NCI-H1048 (cell line): ENCODE results near the gene ASPN.
"Not testable (repeated sequence)": the region's sequence is repeated elsewhere in the genome, so short reads cannot be mapped to it uniquely, and the experiment has no call there.

Experiments
- DNase-seq: peaks from one replicate; lab custom pipeline; 2025; lab: John Stamatoyannopoulos, UW

The ASPN gene

DNA sequence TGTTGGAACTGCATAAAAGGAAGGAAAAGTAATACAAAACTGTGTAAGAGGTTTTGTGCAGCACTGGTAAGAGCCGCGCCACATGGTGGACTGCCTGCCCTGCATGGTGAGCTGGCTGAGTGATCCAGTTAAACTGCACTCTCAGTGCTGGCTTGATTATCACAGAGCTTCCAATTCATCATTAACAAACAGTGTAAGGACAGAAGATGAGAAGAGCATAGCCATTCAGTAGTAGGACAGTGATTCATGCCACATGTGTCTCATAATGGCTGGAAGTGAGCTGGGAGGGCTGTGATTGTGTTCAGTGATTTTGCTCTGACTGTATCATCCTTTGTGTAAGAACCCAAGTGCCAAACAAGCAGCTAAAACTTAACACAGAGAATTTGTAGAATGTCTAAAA, 14.1 kb downstream of the ASPN start:
- DNase-seq, result no peak

DNA sequence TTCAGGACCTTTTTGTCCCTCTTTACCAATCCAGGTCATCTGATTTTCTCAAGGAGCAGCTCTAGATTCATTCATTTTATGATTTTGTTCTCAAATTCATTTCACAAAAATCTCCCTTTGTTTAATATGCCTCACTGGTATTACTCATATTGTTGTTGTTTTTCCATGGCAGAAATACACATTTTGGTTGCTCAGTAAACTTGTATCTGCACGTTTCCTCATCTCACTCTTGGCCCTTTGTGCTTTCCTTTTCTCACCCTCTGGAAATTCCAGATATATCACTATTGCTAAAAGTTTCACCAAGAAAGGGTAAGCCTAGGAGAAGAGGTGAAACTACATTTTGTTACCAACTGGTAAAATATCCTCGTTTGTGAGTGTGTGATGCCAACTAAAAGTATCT, 14.8 kb downstream of the ASPN start:
- DNase-seq, result no peak

DNA sequence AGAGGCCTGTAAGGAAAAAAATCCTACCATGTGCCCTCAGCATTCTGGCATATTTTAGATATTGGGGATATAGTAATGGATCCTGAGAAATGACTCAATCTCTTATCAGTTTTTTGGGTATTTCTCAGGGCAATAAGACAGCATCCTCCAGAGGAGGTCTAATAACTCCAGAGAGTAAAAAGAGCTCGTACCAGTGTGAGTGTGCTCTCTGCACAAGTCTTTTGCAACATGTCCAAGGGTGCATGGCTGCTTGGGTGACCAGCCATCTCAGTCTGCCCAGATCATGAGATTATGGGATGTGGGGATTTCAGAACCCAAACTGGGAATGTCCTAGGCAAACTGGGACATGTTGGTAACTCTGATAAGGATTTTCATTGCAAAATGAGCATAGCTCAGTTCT, 15.3 kb downstream of the ASPN start:
- DNase-seq, result no peak

DNA sequence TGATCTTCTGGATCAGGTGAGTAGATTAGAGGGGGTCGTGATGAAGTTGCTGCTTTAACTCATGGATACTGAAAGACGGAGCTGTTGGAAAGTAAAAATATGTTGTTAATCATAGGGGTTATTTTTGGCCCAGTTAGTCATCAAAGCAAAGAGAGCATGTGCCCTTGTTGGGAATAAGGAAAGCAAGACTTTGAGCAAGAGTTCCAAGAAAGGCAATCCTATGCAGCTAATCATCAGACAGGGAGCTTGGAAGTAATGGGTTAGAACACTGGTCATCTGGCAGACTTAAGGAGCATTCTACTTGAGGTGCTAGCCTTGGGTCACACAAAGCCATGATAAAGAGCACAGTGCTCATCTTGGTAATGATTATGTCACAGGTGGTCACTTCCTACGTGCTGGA, 18.3 kb downstream of the ASPN start:
- no peak for DNase-seq

DNA sequence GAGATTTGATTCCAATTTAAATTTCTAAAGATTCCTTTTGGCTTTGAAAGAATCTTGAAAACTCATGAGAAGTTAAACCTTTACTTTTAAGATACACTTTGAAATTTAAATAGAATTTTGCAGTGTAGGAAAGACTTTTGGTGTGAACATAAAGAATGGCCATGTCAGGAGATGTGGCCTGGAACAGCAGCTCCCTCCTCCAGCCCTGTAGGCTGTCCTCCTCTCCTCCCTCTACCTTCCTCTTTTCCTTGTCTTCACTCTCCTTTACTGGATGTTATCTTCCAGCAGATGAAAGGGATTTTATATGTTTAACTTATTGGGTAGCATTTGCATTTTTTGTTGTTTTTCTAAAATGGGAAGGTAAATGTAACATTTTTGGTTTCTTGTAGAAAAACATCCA, 18.9 kb downstream of the ASPN start:
- DNase-seq, result no peak

DNA sequence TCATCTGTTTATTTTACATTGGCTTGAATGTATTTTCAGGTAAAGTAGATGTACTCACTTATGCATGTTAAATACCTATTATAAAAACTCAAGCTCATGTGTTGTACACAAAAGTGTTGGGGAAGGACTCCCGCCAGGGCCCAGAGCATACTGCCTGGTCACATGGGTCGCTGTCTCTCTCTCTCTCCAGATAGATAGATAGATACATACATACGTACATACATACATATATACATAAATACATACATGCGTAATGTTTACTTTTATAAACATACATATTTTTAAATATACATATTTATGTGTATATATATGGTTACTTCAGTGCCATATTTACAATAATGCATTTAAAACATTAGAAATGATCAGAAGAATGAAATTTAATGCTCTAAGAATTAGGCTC, 24.7 kb downstream of the ASPN start:
- DNase-seq, result no peak

DNA sequence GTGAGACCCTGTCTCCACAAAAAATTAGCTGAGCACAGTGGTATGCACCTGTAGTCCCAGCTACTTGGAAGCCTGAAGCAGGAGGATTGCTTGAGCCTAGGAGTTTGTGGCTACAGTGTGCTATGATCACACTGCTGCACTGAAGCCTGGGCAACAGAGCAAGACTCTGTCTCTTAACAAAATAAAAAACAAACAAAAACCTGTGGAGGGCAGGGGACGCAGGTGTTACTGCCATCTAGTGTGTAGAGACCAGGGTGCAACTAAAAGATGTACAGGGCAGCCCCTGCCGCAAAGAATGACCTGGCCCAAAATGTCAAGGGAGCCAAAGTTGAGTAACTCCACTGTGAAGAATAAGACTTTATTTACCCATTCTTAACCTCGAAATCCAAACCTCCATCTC, 27.1 kb downstream of the ASPN start:
- DNase-seq, result no peak

DNA sequence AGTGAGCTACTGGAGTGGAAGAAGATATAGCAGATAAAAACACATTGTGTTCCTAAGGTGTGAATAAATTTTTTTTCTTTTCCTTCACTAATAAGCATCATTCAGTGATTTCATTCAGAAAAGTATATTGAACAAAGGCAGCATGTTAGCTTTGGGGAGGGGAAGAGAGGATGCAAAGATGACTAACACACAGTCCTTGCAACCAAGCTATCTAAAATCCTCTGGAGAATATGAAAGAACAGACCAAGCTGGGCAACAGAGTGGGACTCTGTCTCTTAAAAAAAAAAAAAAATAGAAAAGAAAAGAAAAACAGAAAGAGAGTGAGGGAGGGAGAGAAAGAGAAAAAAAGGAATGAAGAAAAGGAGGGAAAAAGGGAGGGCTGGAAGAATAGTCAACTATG, 35.8 kb downstream of the ASPN start:
- no peak for DNase-seq

DNA sequence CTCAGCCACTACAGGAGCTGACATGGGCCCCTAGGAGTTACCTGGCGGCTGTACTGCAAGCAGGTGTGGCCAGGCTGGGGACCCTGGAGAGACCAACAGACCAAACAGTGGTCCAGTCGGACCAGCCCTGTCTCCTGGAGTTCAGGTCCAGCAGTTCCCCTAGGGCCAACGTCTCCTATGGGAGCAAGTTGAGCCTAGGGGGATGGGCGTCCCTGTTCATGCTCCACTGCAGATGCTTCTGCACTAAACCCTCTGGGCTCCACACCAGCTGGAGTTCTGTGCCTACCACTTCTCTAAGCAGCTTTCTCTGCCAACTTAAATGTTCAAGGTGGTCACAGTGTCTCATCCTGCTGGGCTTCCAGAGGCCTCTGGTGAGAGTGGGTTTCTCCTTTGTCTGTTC, 37.5 kb downstream of the ASPN start:
- no peak for DNase-seq

DNA sequence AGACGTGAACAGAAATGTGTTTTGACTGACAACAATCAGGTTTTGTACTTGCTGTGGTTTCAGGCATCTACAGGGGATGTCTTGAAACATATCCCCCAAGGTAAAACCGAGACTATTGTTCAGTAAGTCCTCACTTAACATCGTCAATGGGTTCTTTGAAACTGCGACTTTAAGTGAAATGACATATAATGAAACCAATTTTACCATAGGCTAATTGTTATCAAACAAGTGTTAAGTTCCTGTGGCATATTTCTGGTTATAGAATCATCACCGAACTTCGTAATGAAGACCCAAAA, 41.6 kb downstream of the ASPN start:
- DNase-seq, result no peak

DNA sequence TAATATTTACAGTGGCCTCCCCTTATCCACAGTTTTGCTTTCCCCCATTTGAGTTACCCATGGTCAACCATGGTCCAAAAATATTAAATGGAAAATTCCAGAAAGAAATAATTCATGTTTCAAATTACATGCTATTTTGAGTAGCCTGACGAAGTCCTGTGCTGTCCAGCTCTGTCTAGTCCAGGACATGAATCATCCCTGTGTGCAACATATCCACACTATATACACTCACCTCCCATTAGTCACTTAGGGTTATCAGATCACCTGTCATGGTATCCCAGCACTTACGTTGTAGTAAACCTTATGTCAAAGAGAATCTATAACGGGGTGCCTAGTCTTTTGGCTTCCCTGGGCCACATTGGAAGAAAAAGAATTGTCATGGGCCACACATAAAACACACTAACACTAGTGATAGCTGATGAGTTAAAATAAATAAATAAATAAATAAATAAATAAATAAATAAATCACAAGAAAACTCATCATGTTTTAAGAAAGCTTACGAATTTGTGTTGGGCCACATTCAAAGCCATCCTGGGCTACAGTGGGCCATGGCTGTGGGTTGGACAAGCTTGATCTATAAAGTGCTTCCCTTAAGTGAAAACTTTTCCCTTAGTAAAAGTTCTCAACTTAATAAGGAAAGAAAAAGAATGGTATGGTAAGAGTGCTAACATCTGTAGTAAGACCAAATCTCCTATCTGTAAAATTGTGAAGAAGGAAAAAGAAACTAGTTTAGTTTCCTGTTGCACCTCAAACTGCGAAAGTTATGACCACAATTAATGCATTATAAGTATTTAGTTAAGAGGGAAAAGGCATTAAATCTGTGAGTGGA, 42.2 kb downstream of the ASPN start:
- no peak for DNase-seq

DNA sequence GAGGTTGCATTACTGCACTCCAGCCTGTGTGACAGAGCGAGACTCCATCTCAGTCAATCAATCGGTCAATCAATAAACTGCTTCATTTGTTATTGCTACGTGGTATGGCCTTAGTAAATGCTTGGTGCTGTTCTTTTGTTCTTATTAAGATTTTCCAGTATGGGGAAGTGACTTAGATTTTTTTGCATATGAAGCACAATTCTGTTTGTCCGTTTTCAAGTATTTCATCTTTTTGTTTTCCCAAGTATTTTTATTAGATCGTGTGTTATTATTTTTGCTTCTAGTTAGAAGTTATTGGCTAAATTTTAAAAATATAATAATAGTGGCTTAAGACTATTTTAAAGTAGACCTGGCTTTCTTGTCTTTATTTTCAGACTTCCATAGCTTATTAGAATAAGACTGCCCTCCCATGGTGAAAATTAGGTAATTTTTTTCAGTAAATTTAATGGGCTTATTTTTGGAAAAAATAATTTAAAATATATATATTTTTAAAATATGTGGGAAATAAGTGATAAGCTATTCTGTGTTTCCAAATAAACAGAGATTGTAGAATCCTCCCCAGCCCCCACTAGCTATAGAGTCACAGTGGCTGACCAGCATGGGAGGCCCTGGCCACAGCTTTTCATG, 43.3 kb downstream of the ASPN start:
- no peak for DNase-seq

DNA sequence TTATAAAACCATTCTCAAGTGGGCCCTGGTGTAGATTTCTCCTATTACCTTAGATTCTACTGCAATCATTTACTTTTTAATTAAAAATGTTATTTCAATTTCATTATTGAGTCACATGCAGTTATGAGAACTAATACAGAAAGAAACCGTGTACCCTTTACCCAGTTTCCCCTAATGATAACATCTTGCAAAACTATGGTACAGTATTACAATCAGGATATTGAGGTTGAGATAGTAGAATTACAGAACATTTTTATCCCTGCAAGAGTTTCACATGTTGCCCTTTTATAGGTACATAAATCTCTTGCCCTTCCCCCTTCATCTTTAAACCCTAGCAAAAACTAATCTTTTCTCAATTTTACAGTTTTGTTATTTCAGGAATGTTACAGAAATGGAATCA, 47.0 kb downstream of the ASPN start:
- DNase-seq, result no peak

DNA sequence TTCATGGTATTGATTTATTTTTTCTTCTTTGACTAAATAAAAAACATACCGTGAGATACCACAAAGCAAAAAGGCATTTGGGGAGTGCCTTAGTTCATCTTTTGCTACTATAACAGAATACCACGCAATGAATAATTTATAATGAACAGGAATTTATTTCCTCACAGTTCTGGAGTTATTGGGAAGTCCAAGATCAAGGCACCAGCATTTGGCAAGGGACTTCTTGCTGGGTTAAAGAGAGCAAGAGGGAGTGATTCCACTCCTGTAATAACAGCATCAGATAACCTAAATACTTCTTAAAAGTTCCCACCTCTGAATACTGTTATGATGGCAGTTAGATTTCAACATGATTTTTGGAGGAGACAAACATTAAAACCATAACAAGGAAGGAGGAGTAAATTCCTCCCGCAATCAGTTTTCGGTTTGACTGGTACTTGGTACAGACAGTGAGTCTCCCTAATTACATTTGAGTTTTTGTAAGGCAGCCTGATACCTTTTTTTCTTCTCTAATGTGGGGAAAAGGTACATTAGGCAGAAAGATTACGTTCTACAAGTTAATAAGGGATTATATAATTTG, 49.2 kb downstream of the ASPN start:
- DNase-seq, result no peak

DNA sequence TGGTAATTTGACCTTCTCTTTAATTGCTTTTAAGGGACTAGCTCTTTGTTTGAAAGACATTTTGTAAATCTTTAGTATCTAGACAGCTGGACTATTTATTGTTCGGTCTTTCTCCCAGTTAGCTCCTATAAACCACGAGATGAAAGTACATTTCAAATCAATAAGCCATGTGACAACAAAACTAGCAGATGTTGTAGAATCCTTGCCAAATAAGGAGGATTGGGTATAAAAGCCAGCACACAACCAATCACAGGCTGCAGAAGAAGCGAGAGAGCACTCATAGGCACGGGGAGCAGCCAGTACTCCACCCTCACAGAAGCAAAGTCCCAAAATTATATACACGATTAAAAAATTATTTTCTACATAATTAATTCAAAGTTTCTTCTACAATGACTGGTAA, 50.0 kb downstream of the ASPN start:
- DNase-seq, result no peak

DNA sequence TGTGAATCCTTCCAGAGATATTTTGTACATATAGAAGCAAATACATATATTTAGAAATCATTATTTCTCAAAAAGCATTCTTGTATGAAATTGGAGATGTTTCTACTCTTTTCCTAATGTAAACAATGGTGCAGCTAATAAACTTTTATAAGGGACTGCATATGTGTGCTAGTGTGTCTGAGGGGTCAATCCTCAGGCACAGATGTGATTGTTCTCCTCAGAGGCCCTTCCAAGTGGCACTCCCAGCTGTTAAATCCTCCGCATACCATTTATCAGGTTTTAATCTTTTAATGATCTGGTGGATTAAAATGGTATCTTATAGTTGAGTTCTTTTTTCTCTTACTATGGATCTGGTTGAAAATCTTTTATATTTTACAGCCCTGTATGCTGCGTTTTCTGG, 52.5 kb downstream of the ASPN start:
- DNase-seq, result no peak

DNA sequence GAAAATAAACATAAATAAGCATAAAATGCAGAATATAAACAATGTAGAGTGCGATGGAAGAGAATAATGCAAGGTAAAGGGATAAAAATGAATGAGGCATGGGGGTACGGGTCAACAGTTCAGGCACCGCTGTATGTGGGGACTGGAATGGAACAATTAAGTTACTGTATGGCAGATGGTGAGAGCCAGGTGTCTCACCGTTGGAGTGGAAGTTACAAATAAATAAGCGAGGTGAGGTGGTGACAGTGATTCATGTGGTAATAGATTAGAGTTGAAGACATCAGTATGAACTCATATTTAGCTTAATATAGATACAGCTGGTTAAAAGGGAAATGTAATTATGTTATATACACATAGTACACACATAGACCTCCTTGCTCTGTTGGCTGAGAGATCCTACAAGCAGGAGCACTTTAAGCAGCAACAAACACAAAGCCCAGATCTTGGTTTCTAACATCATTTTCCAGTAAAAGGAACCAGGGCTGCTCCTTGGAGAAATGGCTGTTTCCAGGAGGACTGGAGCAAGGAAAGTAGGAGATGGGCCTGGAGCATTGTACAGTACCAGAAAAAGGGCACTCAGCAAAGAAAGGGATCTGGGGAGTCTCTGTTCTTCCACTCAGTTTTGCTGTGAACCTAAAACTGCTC, 55.7 kb downstream of the ASPN start:
- DNase-seq, result no peak

DNA sequence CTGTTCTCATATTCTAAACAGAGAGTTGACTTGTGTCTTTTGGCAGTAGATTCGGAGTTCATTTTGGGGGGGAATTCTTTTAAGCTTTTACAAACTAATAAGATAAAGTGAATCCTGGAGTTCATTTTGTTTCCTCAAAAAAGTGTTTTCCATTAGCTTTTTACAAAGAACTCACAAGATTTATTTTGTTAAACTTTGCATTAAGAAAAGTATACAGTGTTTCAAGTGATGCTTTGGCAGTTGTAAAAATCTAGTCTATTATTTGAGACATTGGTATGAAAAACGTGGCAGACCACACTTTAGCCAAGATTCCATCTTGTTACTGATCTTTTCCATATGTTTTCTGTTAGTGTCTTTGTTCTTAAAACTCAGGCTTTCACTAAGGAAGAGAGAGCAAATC, 56.8 kb downstream of the ASPN start:
- no peak for DNase-seq

DNA sequence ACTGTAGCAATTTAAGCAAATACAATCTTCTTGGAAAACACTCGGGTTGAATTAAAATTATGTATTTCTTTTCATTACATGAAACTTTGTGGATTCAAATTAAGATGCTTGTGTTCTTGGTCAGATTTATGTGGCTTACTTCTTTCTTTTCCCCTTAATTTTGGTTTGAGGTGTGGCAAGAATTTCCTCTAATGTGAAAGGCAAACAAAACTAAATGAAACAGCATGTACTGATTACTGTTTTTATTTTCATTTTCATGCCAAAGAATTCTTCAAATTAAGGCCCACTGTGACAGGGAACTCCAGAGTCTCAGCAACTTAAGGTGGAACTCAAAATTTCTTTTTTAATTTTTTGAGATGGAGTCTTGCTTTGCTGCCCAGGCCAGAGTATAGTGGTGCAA, 58.0 kb downstream of the ASPN start, which contains the start of gene OMD:
TSS of gene OMD (minus strand) at position 132 of the 400 bp plus-strand sequence. CDS start 6,913 bp downstream, outside the sequence.
- DNase-seq, result no peak

DNA sequence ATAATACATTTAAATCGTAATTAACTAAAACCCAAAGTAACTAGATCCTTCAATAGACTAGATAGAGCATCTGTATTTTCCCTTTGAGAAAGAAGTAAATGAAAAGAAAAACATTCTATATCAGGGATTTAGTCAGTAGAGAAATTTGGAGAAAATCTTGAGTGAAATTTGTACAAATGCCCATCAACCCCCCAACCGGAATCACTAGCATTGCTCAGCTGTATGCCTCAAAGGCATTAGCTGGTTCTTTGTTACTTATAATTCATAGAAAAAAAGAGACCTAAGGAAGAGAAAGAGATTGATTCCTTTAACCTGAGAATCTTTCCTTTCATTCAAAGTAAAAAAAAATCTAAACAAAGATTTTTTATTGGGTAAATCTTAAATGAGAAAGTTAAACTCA, 58.7 kb downstream of the ASPN start:
- DNase-seq, result no peak

DNA sequence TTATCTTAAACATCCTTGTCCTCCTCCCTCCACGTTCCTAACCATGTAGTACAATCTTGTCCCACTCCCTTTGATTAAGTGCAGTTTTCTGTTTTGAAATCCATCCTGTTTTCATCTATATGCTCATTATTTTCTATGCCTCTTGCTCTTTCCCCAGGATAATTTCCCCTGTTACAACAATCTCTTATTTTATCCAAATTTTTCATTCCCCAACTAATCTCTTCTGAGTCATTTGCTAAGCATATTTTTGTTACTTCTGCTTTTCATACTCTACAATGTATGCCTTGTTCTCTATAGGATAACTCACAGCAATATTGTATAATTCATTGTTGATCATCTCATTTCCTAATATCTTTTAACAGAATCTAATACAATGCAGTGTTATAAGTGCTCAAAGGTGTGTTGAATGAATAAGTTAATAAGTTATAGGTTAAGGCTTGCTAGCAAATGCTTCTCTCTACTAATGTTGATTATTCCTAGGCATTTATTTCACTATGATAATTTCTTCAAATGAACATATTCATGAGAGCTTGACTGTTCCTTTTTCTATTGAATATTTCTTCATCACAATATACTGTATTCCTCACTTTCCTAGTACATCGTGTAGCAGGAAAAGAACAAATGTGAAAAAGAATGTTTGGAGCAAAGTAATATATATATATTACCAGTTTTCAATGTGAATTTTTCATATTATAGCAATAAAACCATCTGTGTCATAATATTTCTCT, 59.5 kb downstream of the ASPN start:
- DNase-seq, result no peak

DNA sequence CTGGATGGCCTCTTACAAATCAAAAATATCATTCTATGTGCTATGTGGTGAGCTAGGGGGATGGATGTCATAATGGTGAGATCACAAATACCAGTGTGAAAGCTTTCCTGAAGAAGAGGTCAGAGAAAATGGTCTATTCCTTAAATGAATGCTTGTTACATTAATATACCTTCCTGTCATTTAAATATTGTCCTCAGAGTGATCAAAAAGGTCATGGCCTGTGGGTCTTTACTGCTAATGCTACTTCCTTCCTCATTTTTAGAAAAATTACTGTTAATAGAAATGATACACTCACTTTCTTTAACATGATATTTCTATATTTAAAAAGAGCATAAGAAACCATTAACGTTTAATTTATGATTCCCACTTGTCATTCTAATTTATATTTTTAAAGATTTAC, 67.7 kb downstream of the ASPN start:
- DNase-seq, result no peak

DNA sequence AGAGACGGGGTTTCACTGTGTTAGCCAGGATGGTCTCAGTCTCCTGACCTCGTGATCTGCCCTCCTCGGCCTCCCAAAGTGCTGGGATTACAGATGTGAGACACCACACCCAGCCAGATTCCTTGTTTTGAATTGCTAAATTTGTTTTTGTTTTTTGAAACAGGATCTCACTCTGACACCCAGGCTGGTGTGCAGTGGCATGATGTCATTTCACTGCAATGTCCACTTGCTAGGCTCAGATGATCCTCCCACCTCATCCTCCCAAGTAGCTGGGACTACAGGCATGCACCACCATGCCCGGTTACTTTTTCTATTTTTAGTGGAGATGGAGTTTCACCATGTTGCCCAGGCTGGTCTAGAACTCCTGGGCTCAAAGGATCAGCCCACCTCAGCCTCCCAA, 71.1 kb downstream of the ASPN start:
- DNase-seq, result not testable (repeated sequence)
